K562 (cell line): ENCODE data around the gene DGCR2. TPM values are rescaled to one million over a fixed set of nuclear protein-coding genes. Genes with fewer than 3 reads are reported as not detected.

ENCODE experiments used
- BHLHE40 ChIP-seq: IDR thresholded peaks from 2 replicates; pipeline ENCODE4 v1.6.1; 2011; ENCODE audit warnings: low read length, improper control_type of control experiment
- CEBPZ ChIP-seq: fragments of 150-350 bp; IDR thresholded peaks from 2 replicates; pipeline ENCODE4 v1.6.1; 2014; ENCODE audit warnings: low read depth, mild to moderate bottlenecking, low read length, borderline replicate concordance
- RCOR1 ChIP-seq, 2 experiments: IDR thresholded peaks; 2 replicates each; pipeline ENCODE4 v1.6.1; 2012; ENCODE audit warnings: low read depth in 2 of 2, low read length in 2 of 2, borderline replicate concordance in 1 of 2, improper control_type of control experiment in 1 of 2
- TAF1 ChIP-seq: IDR thresholded peaks from 2 replicates; pipeline ENCODE4 v1.6.1; 2011; ENCODE audit warnings: mild to moderate bottlenecking, low read length, moderate library complexity; ENCODE audit not compliant: insufficient read depth, control insufficient read depth, severe bottlenecking; ENCODE audit errors: extremely low read depth
- ZNF212 ChIP-seq: fragments of 450-650 bp; formaldehyde crosslinking; IDR thresholded peaks from 2 replicates; pipeline ENCODE4 v1.4.0; 2020; ENCODE audit warnings: mild to moderate bottlenecking
- polyA plus RNA-seq, 8 experiments: library from polyadenylated mRNA; depleted of rRNA in 4 of 8; stranded (reverse) in 5 of 8; unstranded in 3 of 8; fragments of >200 nt; fragmentation: Nextera tagmentation in 2 of 8; fragmentation: Illumina TruSeq in 1 of 8; extraction: Ambion mirVana in 2 of 8; extraction: Trizol in 1 of 8; gene quantifications; 2 replicates each; pipeline versions ENCODE4 v1.2.1 to v1.2.3, GENCODE V29; 2011 to 2014; ENCODE audit warnings: inconsistent platforms in 1 of 8, missing spikeins in 1 of 8
- total RNA-seq, 7 experiments: library from RNA; depleted of rRNA in 6 of 7; stranded (reverse); fragments of >200 nt in 6 of 7; fragmentation: Illumina TruSeq in 2 of 7; extraction: Trizol in 2 of 7; gene quantifications; 2 replicates each; pipeline versions ENCODE4 v1.2.1 to v1.2.3, GENCODE V29; 2011 to 2021; ENCODE audit warnings: low replicate concordance in 1 of 7
- TF ChIP-seq, protein P1 (sequence below): fragments of 450-650 bp; formaldehyde crosslinking; IDR thresholded peaks from 2 replicates; pipeline ENCODE4 v1.4.0; 2020; ENCODE audit warnings: mild to moderate bottlenecking, moderate library complexity
- TF ChIP-seq, protein P2 (sequence below), 2 experiments: fragments of 150-350 bp in 1 of 2; IDR thresholded peaks; 2 replicates each; pipeline ENCODE4 v1.6.1; 2012 to 2016; ENCODE audit warnings: low read depth in 2 of 2, low read length in 2 of 2, mild to moderate bottlenecking in 1 of 2, moderate library complexity in 1 of 2
- TF ChIP-seq, protein P3 (sequence below): sonication (generic); formaldehyde crosslinking; IDR thresholded peaks from 2 replicates; pipeline ENCODE4 v1.9.0; 2022; ENCODE audit warnings: mild to moderate bottlenecking, missing genetic modification reagents
- TF ChIP-seq, protein P4 (sequence below): sonication (generic); formaldehyde crosslinking; IDR thresholded peaks from 2 replicates; pipeline ENCODE4 v1.8.0; 2022; ENCODE audit warnings: missing genetic modification reagents, mild to moderate bottlenecking, borderline replicate concordance
- TF ChIP-seq, protein P5 (sequence below): sonication (generic); formaldehyde crosslinking; IDR thresholded peaks from 2 replicates; pipeline ENCODE4 v1.8.0; 2022; ENCODE audit warnings: mild to moderate bottlenecking, missing genetic modification reagents, borderline replicate concordance

DGCR2 gene
- total and polyA plus RNA-seq, 9 of the 15 experiments (the other 6 are each of a cell fraction or from before 2014, with no cell fraction given) = 0.69 to 101 (median 56.4) TPM

- TF ChIP-seq, protein P1, sequence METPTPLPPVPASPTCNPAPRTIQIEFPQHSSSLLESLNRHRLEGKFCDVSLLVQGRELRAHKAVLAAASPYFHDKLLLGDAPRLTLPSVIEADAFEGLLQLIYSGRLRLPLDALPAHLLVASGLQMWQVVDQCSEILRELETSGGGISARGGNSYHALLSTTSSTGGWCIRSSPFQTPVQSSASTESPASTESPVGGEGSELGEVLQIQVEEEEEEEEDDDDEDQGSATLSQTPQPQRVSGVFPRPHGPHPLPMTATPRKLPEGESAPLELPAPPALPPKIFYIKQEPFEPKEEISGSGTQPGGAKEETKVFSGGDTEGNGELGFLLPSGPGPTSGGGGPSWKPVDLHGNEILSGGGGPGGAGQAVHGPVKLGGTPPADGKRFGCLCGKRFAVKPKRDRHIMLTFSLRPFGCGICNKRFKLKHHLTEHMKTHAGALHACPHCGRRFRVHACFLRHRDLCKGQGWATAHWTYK (CRISPR knock-in tag) = no peak
- TF ChIP-seq CEBPZ = no peak
- TF ChIP-seq, protein P2, sequence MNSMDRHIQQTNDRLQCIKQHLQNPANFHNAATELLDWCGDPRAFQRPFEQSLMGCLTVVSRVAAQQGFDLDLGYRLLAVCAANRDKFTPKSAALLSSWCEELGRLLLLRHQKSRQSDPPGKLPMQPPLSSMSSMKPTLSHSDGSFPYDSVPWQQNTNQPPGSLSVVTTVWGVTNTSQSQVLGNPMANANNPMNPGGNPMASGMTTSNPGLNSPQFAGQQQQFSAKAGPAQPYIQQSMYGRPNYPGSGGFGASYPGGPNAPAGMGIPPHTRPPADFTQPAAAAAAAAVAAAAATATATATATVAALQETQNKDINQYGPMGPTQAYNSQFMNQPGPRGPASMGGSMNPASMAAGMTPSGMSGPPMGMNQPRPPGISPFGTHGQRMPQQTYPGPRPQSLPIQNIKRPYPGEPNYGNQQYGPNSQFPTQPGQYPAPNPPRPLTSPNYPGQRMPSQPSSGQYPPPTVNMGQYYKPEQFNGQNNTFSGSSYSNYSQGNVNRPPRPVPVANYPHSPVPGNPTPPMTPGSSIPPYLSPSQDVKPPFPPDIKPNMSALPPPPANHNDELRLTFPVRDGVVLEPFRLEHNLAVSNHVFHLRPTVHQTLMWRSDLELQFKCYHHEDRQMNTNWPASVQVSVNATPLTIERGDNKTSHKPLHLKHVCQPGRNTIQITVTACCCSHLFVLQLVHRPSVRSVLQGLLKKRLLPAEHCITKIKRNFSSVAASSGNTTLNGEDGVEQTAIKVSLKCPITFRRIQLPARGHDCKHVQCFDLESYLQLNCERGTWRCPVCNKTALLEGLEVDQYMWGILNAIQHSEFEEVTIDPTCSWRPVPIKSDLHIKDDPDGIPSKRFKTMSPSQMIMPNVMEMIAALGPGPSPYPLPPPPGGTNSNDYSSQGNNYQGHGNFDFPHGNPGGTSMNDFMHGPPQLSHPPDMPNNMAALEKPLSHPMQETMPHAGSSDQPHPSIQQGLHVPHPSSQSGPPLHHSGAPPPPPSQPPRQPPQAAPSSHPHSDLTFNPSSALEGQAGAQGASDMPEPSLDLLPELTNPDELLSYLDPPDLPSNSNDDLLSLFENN (IDR thresholded peaks at IDR 0.05; ENCODE audit: low read depth in 2 of 2, low read length in 2 of 2) = no peak
- TF ChIP-seq, protein P3, sequence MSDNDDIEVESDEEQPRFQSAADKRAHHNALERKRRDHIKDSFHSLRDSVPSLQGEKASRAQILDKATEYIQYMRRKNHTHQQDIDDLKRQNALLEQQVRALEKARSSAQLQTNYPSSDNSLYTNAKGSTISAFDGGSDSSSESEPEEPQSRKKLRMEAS = no peak
- no peak for TF ChIP-seq RCOR1 (IDR thresholded peaks at IDR 0.05; ENCODE audit: borderline replicate concordance in 1 of 2, low read depth in 2 of 2, low read length in 2 of 2)
- TF ChIP-seq, protein P4, sequence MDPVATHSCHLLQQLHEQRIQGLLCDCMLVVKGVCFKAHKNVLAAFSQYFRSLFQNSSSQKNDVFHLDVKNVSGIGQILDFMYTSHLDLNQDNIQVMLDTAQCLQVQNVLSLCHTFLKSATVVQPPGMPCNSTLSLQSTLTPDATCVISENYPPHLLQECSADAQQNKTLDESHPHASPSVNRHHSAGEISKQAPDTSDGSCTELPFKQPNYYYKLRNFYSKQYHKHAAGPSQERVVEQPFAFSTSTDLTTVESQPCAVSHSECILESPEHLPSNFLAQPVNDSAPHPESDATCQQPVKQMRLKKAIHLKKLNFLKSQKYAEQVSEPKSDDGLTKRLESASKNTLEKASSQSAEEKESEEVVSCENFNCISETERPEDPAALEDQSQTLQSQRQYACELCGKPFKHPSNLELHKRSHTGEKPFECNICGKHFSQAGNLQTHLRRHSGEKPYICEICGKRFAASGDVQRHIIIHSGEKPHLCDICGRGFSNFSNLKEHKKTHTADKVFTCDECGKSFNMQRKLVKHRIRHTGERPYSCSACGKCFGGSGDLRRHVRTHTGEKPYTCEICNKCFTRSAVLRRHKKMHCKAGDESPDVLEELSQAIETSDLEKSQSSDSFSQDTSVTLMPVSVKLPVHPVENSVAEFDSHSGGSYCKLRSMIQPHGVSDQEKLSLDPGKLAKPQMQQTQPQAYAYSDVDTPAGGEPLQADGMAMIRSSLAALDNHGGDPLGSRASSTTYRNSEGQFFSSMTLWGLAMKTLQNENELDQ = no peak
- TF ChIP-seq TAF1 = no peak
- no peak for TF ChIP-seq BHLHE40
- TF ChIP-seq ZNF212 (CRISPR knock-in tag) = no peak
- TF ChIP-seq, protein P5, sequence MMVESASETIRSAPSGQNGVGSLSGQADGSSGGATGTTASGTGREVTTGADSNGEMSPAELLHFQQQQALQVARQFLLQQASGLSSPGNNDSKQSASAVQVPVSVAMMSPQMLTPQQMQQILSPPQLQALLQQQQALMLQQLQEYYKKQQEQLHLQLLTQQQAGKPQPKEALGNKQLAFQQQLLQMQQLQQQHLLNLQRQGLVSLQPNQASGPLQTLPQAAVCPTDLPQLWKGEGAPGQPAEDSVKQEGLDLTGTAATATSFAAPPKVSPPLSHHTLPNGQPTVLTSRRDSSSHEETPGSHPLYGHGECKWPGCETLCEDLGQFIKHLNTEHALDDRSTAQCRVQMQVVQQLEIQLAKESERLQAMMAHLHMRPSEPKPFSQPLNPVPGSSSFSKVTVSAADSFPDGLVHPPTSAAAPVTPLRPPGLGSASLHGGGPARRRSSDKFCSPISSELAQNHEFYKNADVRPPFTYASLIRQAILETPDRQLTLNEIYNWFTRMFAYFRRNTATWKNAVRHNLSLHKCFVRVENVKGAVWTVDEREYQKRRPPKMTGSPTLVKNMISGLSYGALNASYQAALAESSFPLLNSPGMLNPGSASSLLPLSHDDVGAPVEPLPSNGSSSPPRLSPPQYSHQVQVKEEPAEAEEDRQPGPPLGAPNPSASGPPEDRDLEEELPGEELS (CRISPR knock-in tag) = no peak
These were observed 122.8 kb downstream of the DGCR2 start (continued) for GRCh38 chr22:18999416-18999815.
